ENCODE measurements around the gene SBDS.
"Not testable (repeated sequence)": the region's sequence is repeated elsewhere in the genome, so short reads cannot be mapped to it uniquely, and the experiment has no call there.

Gene SBDS

GRCh38 chr7:66996444-66997191 lies 1.2 kb upstream of the SBDS start, which contains the start of gene TYW1:
Gene TYW1 (plus strand): TSS chr7:66996833. CDS start chr7:66996979, 146 bp downstream.
- peak; percentile 96 to 97 for DNase-seq (ENCODE audit: low read depth in 2 of 2)

- peak; percentile 15 to 36 for DNase-seq (ENCODE audit: low read depth in 2 of 2)
Measured at GRCh38 chr7:66994691-66995049, 716 bp downstream of the SBDS start.

GRCh38 chr7:66994051-66994450 lies 1.3 kb downstream of the SBDS start:
- not testable (repeated sequence) for DNase-seq (ENCODE audit: low read depth in 2 of 2)

GRCh38 chr7:66989552-66989951 lies 5.8 kb downstream of the SBDS start:
- DNase-seq (ENCODE audit: low read depth in 2 of 2) = not testable (repeated sequence)

GRCh38 chr7:66980336-66980735 lies 15.1 kb downstream of the SBDS start:
- DNase-seq (ENCODE audit: low read depth in 2 of 2) = not testable (repeated sequence)

- DNase-seq (ENCODE audit: low read depth in 2 of 2) = not testable (repeated sequence)
Measured at GRCh38 chr7:66979013-66979412, 16.4 kb downstream of the SBDS start.

- not testable (repeated sequence) for DNase-seq (ENCODE audit: low read depth in 2 of 2)
Measured at GRCh38 chr7:66978312-66978711, 17.1 kb downstream of the SBDS start.

GRCh38 chr7:66974986-66975590 lies 20.3 kb downstream of the SBDS start:
- DNase-seq (ENCODE audit: low read depth in 2 of 2) = no peak

- no peak for DNase-seq (ENCODE audit: low read depth in 2 of 2)
Measured at GRCh38 chr7:66970310-66970709, 25.1 kb downstream of the SBDS start.

GRCh38 chr7:66969001-66969400 lies 26.4 kb downstream of the SBDS start:
- DNase-seq (ENCODE audit: low read depth in 2 of 2) = not testable (repeated sequence)

- no peak for DNase-seq (ENCODE audit: low read depth in 2 of 2)
Measured at GRCh38 chr7:66967029-66967428, 28.4 kb downstream of the SBDS start.

- DNase-seq (ENCODE audit: low read depth in 2 of 2) = no peak
Measured at GRCh38 chr7:66964411-66964810, 31.0 kb downstream of the SBDS start.

- no peak for DNase-seq (ENCODE audit: low read depth in 2 of 2)
Measured at GRCh38 chr7:66961096-66961495, 34.3 kb downstream of the SBDS start.

GRCh38 chr7:66960192-66960591 lies 35.2 kb downstream of the SBDS start:
- no peak for DNase-seq (ENCODE audit: low read depth in 2 of 2)

GRCh38 chr7:66958538-66959350 lies 36.6 kb downstream of the SBDS start:
- no peak for DNase-seq (ENCODE audit: low read depth in 2 of 2)

GRCh38 chr7:66957595-66958290 lies 37.6 kb downstream of the SBDS start:
- no peak for DNase-seq (ENCODE audit: low read depth in 2 of 2)

GRCh38 chr7:66953044-66953427 lies 42.4 kb downstream of the SBDS start:
- no peak for DNase-seq (ENCODE audit: low read depth in 2 of 2)

GRCh38 chr7:66952343-66953043 lies 42.9 kb downstream of the SBDS start:
- DNase-seq (ENCODE audit: low read depth in 2 of 2) = no peak

GRCh38 chr7:66950763-66951162 lies 44.6 kb downstream of the SBDS start:
- no peak for DNase-seq (ENCODE audit: low read depth in 2 of 2)

GRCh38 chr7:66950311-66950710 lies 45.1 kb downstream of the SBDS start:
- no peak for DNase-seq (ENCODE audit: low read depth in 2 of 2)

GRCh38 chr7:66948480-66949109 lies 46.8 kb downstream of the SBDS start:
- no peak for DNase-seq (ENCODE audit: low read depth in 2 of 2)
